Activated CD8-positive, alpha-beta memory T cell treated with anti-CD3 and anti-CD28 coated beads for 36 hours (primary cell): ENCODE measurements around the gene HHIPL1. TPM values are rescaled to one million over a fixed set of nuclear protein-coding genes. Genes with fewer than 3 reads are reported as not detected.

Source experiments
- CTCF ChIA-PET: fragments of 350-600 bp; sonication (Branson Sonifier 250); formaldehyde crosslinking; loops from one replicate; lab custom pipeline; 2021; ENCODE audit warnings: antibody characterized with exemption; lab: Charles Lee
- POLR2A ChIA-PET: fragments of 350-600 bp; sonication (Branson Sonifier 250); formaldehyde crosslinking; loops from one replicate; lab custom pipeline; 2021; ENCODE audit warnings: antibody characterized with exemption; lab: Charles Lee
- total RNA-seq, 2 experiments: library from RNA; stranded (reverse); gene quantifications; one replicate each; pipeline ENCODE4 v1.2.3, GENCODE V29; 2021

The HHIPL1 gene
- total RNA-seq, 2 experiments from 2014 or later, result not detected

DNA sequence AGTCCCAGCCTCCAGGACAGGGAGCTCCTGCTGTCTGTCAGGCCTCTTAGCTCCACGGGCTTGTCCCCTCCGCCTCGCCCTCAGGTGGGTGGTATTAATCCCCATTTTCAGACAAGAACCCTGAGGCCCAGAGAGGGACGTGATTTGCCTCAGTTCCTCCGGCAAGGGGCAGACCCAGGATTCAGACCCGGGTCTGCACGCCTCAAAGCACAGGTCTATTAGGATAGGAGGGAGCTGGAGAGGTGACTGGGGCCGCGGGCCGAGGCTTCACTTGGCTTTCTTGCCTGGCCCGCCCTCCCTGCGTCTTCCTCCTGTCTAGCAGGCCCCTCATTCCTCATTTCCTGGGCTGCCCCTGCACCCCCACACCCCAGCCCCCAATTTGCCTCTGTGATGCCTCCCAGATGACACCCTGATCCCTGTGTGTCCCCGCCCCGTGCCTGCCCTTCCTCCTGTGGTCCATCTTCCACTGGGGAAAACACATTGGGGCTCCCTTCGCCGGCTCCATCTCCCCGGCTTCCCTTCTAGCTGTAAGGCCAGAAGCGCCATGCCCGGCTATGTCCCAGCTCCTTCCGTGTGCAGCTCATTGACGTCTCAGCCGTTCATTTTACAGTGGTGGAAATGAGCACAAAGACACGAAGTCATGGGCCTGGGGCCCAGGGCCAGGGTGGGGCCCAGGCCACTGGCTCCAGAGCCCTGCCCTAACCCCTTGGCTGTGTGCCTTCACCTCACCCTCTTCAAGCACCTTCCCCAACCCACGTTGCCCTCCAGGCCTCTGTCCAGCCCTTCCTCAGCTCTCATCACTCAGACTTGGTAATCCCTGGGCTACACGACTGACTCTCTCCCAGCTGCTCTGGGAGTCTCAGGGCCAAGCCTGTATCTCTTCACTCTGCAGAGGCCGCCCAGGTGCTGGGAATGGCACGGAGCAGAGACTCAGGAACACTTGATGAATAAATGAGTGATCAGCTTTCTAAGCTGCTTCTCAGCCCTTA is 23.7 kb downstream of the HHIPL1 start:
- ChIA-PET POLR2A (no interaction called here), CTCF (interaction anchor here (0.7 kb wide), 1 partner anchor 9 kb away, joined by 3 read pairs; no protein-coding TSS in a partner anchor)

DNA sequence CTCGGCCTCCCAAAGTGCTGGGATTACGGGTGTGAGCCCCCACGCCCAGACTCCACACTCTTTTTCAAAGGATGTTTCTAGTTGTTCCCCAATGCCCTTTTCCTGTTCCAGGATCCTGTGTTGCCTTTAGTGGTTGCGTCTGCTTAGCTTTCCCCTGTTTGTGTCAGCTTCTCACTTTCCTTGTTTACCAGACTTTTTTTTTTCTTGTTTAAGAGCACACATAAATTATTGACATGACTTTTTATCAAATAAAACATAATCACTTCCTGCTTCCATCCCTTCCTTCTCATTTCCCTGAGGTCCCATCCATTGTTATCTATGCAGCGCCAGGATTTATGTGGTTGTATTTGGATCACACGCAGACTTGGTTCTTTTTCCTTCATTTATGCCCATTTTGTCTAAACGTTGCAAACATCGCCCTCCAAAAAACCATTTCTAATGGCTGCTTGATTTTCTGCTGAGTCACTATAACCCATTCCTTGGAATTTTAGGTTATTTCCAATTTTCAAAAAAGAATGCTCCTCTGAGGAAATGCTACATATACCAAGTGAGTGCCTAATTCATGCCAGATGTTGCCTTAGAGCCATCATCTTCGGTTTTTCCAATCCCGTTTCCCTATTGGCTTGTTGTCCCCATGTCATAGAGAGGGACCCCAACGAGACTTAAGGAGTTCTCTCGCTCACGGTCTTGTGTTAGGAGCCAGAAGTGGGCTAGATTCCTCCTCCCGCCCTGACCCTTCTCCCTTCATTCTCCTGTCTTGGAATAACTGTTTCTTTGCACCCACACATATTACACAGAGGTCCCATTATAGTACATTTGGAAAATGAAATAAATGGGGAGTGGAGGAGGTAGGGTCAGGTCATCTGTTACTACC is 25.7 kb downstream of the HHIPL1 start:
- CTCF ChIA-PET, result no interaction called here
- POLR2A ChIA-PET, result no interaction called here

DNA sequence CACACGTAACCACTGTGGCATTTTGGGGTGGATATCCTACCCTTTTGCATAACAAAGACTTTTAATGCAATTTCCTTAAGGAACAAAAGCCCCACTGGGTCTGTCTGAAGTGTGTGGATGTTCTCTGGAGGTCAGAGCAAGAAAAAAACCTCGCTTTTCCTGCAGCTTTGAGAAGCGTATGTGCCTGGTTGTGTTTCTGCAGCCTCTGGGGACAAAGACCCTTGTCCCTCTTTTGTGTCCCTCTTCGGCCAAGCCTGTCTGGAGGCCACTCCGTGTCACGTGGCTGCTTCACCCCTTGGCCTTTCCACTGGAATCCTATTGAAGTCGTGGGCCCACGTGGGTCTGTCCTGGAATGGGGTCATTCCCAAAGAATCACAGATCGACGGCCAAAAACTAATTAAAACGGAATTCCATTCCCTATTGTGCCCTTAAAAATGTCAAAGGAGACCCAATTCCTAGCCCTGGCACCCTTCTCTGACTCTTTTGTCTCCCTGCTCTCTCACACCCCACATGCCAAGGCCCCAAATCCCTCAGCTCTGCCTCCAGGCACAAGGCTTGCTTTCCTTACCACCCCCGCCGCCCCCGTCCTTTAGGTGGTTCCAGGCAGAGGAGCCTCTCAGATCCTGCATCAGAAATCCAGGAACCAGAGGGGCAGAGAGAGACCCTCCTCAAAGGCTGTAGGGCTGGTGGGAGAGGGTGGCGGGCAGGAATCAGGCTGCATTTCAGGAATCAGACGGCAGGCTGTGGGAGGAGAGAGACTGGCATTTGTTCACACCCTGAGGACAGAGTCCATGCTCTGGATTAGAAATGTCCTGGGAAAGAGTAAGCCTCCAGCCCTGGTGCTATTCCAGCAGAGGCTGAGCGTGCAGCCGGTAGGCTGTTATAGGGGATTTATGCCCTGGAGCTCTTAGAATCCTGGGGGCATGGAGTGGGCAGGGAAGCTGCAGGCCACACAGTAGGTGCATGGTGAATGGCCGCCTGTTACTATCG is 26.6 kb downstream of the HHIPL1 start:
- CTCF ChIA-PET, result no interaction called here
- POLR2A ChIA-PET, result no interaction called here

GRCh38 chr14:99672506-99673304 is 27.8 kb downstream of the HHIPL1 start:
- ChIA-PET CTCF (interaction anchor here (1.5 kb wide), 1 partner anchor 10 kb away, joined by 4 read pairs; no protein-coding TSS in a partner anchor), POLR2A (no interaction called here)

GRCh38 chr14:99673305-99674063 is 28.6 kb downstream of the HHIPL1 start:
- POLR2A ChIA-PET, result no interaction called here
- CTCF ChIA-PET, result interaction anchor here (1.5 kb wide), 1 partner anchor 10 kb away, joined by 4 read pairs; no protein-coding TSS in a partner anchor

DNA sequence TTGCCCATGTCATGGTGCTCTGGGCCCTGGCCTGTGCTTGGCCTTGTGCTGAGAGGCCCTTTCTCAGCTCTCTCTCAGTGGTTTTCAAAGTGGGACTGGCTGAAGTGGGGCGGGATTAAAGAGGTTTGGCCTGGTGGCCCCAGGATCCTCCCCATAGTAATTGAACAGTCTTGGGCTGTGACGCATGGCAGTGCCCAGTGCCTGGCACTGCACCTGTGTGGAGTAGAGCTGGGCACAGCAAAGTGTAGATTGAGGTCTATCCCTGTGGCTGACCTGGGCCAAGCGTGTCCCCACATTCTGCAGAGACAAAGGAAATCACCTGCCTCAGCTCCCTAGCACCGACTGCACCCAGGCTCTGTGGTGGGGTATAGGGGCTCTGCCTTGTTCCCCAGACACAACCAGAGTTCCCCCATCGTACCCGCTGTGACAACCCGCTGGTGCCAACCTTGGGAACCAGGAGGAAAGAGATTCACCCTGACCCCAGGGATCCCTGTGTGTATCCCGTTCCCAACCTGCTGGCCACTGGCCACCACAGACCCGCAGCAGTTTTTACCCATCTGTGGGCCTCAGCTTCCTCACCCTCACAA is 29.2 kb downstream of the HHIPL1 start:
- ChIA-PET POLR2A (no interaction called here), CTCF (interaction anchor here (1.5 kb wide), 1 partner anchor 9 kb away, joined by 4 read pairs; no protein-coding TSS in a partner anchor)

DNA sequence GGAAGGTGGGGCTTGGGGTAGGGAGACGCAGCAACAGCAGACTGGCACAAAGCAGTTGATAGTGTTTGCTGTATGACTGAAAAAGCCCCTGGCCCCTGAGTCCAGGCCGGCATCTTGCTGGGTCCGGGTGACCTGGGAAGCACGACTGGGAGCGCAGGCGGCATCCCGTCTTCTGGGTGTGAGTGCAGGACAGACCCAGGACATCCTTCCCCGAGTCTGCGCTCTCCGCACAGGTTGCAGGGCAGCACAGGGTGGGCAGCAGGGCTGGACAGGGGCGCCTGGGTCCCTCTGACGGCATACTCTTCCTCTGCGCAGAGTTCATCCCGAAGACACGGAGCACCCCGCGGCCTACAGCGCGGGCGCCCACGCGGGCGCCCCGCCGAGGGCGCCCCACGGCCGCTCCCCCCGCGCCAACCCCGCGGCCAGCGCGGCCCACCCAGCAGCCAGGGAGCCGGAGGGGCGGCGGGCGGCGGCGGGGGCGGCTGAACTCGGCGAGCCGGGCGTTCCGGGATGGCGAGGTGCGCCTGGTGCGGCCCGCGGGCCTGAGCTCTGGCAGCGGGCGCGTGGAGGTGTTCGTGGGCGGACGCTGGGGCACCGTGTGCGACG is 29.9 kb downstream of the HHIPL1 start:
- ChIA-PET POLR2A (no interaction called here), CTCF (no interaction called here)

DNA sequence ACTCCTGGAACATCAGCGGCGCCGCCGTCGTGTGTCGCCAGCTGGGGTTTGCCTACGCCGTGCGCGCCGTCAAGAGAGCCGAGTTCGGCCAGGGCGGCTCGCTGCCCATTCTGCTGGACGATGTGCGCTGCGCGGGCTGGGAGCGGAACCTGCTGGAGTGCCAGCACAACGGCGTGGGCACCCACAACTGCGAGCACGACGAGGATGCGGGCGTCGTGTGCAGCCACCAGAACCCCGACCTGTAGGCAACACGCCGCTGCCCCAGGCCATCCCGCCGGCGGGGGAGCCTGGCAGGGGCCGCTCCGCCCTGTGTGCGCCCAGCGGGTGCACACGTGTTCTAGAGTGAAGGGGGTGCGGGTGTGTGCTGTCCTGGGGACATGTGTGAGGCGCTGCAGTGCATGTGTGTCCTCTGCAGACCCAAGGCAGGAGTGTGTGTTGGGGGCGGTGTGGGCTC is 30.5 kb downstream of the HHIPL1 start:
- POLR2A ChIA-PET, result no interaction called here
- CTCF ChIA-PET, result no interaction called here

DNA sequence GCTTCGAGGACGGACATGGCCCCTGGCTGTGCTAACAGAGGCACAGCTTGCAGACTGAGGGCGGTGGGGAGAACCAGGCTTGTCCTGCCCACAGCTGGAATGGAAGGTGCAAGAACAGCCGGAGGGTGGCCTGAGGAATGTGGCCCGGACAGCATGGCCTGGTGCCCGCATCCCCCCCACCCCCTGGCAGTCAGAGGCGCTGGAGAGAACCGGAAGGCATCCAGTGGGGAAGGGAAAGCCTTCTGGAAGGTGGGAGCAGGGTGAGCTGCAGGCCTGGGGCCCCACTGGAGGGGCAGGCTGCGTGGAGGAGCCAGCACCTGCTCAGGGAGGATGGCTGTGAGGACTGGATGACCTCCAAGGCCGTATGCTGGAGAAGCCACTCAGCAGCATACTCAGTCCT is 31.0 kb downstream of the HHIPL1 start:
- ChIA-PET POLR2A (no interaction called here), CTCF (interaction anchor here (0.9 kb wide), 1 partner anchor 12 kb away, joined by 3 read pairs; no protein-coding TSS in a partner anchor)

DNA sequence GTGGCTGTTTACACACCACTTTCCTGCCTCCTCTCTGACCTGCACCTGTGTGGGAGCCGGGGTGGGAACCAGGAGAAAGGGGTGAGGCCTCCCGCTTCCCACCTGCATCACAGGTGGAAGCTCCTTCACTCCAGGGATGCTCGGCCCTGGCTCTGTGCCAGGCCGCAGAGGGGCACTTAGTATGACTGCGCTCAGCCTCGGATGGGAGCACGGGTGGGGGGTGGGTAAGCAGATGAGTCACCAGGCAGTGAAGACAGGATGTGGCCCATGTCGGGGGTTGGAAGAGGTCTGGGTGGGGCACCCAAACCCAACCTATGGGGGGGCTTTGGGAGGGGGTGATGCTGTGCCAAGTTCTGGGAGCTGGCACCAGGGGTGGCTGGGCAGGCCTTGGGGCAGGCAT is 31.7 kb downstream of the HHIPL1 start:
- CTCF ChIA-PET, result interaction anchor here (0.9 kb wide), 1 partner anchor 12 kb away, joined by 3 read pairs; no protein-coding TSS in a partner anchor
- POLR2A ChIA-PET, result no interaction called here

- CTCF ChIA-PET, result interaction anchor here (0.7 kb wide), 1 partner anchor 9 kb away, joined by 3 read pairs; no protein-coding TSS in a partner anchor
- POLR2A ChIA-PET, result interaction anchor here (0.6 kb wide), 1 partner anchor 515 kb away, joined by 3 read pairs; no protein-coding TSS in a partner anchor
These were observed 32.6 kb downstream of the HHIPL1 start for GRCh38 chr14:99677231-99678140.

DNA sequence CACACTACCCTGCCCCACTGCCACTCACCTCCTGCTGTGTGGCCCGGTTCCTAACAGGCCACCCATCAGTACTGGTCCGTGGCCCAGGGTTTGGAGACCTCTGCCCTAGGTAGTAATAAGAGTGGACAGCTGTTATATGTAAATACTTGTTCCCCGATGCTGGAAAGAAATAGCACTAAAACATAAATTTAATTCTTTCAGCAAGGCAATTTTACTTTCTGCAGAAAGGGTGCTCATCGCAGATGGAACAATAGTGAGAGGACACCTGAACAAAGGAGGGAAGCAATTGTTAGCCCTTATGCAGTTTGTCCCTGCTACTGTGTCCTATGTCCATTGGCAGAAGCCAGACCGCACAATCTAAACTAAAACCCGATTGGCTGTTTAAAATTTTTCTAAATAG is 33.3 kb downstream of the HHIPL1 start:
- ChIA-PET POLR2A (no interaction called here), CTCF (no interaction called here)

DNA sequence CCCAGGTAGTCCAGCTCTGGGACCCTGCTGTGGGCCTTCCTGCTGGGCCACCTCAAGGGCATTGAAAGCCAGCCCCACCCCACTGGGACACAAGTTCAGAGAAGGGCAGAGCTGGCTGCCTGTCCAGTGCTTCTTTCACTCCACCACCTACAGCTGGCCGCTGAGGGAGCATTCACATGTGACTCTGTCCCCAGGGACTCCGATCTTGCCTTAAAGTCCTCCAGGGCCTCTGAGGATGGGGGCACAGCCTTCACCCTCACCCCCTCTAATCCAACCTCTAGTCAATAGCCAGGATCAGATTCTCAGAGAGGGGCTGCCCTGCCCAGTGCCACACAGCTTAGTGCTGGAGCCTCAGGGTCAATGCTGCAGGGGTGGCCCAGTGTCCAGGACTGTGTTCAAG is 34.2 kb downstream of the HHIPL1 start:
- ChIA-PET CTCF (no interaction called here), POLR2A (no interaction called here)

- ChIA-PET CTCF (no interaction called here), POLR2A (no interaction called here)
These were observed 34.6 kb downstream of the HHIPL1 start for GRCh38 chr14:99679543-99679942.

GRCh38 chr14:99679996-99680395 is 35.1 kb downstream of the HHIPL1 start:
- POLR2A ChIA-PET, result no interaction called here
- CTCF ChIA-PET, result no interaction called here
